Ecto neural progenitor cell (in vitro differentiated cells): ENCODE results near the gene ZNF358.

Experiments used
- DNase-seq: peaks from one replicate; pipeline ENCODE4 v3.0.0-alpha.2; 2018; ENCODE audit warnings: low spot score

Gene ZNF358

GRCh38 chr19:7515645-7516151 is at the start of gene ZNF358:
TSS of gene ZNF358 (plus strand) at chr19:7516103. CDS start at chr19:7519243, 3,140 bp downstream.
- peak; percentile 90 for DNase-seq

DNA sequence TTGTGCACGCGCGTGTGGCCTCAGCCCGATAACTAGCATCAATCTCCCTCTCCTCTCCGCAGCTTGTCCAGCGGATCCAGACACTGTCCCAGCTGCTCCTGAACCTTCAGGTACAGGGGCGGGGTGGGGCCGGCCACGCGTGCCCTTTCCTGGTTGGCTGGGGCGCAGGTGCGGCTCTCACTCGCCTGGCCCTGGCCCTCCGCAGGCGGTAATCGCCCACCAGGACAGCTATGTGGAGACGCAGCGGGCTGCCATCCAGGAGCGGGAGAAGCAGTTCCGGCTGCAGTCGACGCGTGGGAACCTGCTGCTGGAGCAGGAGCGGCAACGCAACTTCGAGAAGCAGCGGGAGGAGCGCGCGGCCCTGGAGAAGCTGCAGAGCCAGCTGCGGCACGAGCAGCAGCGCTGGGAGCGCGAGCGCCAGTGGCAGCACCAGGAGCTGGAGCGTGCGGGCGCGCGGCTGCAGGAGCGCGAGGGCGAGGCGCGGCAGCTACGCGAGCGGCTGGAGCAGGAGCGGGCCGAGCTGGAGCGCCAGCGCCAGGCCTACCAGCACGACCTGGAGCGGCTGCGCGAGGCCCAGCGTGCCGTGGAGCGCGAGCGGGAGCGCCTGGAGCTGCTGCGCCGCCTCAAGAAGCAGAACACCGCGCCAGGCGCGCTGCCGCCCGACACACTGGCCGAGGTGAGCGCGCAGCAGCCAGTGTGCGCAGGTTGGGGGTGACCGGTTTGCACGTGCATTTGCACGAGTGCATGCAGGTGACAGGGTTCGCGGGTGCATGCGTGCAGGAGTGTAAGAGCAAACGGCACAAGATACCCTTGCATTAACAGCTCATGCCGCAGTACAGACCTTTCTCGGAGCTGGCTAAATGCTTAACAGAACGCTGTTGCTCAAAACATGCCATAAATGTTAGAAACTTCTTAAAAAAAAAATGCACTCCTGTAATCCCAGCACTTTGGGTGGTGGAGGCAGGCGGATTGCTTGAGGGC is 48.6 kb upstream of the ZNF358 start:
- DNase-seq: no peak

- no peak for DNase-seq
These were observed 47.1 kb upstream of the ZNF358 start for GRCh38 chr19:7468840-7469239.

DNA sequence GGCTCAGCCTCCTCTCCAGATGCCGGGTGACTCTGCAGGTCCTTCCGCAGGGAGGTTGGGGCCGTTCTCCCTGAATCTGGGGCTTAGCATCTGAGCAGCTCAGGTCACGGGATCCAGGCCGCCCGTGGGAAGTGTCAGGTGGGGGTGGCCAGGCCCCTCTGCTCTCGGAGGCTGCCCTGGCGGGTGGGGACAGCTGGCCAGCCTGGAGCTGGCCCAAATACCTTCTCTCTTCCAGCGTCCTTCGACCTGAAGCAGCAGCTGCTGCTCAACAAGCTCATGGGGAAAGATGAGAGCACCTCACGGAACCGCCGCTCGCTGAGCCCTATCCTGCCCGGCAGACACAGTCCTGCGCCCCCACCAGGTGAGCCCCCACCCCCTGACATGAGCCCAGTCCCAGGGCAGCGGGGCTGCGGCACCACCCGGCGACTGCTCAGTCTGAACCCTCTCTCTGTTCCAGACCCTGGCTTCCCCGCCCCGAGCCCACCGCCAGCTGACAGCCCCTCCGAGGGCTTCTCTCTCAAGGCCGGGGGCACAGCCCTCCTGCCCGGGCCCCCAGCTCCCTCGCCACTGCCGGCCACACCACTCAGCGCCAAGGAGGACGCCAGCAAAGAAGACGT is 46.1 kb upstream of the ZNF358 start:
- DNase-seq: no peak

DNA sequence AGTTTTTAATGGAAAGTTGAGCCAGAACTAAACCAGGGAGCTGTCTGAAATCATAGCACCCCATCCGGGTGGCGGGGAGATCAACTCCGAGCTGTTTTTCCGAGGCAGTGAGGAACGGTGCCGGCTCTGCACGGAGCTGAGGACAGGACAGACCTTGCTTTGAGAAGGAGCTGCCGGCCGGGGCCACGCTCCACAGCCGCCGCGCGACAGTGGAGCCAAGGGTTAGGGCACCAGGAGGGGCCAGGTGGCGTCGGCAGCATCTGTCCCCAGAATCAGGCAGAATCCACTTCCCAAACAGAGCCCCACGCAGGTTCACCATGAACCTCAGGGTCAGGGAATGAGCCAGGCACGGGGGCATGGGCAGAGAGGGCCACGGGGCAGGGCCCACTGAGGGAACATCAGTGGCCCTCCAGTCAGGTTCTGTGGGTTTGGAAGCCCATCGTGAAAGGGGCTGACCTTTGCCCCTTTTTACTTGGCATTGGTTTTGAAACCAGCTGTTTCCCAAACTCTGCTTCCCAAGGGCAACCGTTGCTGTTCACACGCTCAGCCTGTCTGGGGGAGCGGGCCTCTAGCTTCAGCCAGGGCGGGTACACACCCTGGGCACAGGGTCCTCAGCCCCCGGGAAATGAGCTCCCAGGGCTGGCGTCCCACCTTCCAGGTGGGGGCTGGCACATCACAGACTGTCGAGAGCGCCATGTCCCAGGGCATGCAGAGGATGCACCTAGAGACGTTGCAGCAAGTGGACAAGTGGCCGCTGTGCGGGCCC is 45.2 kb upstream of the ZNF358 start:
- DNase-seq: no peak

GRCh38 chr19:7471696-7472615 is 43.9 kb upstream of the ZNF358 start:
- DNase-seq: no peak

GRCh38 chr19:7475665-7476064 is 40.2 kb upstream of the ZNF358 start:
- no peak for DNase-seq

GRCh38 chr19:7476241-7476640 is 39.7 kb upstream of the ZNF358 start:
- no peak for DNase-seq

- DNase-seq: no peak
These were observed 39.0 kb upstream of the ZNF358 start for GRCh38 chr19:7476777-7477494.

DNA sequence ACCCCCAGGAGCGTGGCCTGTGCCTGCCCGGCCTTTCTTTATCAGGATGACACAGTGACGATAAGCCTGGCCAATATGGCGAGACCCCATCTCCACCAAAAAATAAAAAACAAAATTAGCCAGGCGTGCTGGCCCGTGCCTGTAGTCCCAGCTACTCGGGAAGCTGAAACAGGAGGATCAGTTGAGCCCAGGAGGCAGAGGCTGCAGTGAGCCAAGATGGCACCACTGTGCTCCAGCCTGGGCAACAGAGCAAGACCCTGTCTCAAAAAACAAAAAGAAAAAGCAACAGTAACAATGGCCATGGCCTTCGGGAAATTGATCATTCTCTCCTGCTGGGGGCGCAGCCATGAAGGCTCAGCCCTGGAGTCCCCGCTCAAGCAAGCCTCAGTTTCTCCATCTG is 38.1 kb upstream of the ZNF358 start:
- no peak for DNase-seq

GRCh38 chr19:7478173-7478842 is 37.6 kb upstream of the ZNF358 start:
- DNase-seq: no peak

DNA sequence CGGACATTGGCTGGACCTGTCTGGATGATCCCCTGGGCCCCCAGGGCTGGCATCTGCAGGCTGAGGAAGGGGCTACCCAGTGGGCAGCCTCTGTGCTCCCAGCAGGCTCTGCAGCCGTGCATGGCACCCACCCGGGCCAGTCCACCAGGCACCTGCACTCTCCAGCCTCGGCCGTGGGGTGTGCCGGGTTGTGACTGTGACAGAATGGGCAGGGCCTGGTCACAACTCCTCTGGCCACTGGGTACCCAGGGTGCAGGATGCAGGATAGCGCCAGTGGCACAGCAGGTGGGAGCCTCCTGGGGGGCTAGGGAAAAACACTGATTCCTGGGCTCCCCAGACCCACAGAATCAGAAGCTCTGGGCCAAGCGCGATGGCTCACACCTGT is 37.1 kb upstream of the ZNF358 start:
- no peak for DNase-seq

DNA sequence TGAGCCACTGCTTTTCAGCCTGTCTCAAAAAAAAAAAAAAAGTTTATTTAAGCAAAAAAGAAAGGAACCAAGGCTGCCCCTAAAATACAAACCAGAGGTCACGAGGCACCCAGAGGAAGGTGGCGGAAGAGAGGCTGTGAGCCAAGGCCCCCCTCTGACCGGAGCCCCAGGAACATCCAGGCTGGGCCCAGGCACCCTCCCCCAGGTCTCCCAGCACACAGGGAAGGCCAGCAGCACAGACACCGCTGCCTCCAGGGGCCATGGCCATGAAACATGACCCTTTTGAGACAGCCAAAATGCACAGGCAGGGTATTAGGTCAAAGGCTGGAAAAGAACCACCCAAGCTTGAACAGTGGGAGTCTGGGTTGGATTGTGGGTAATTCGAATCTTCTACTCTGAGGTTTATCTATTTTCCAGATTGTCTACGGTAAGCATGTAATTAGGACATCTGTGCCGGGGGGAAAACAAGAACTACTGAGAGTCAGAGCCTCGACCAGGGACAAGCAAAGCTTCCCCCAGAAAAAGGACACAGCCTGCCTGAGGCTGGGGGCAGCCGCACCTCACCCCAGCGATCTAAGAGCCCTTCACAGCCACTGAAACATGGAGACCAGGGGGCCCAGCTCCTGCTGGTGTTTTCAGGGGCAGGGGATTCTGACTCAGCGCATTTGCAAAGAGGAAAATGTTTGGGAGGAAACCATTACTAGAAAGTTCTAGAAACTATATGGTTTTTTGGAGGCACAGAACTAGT is 35.5 kb upstream of the ZNF358 start:
- DNase-seq: no peak

- DNase-seq: no peak
These were observed 35.0 kb upstream of the ZNF358 start for GRCh38 chr19:7480970-7481255.

DNA sequence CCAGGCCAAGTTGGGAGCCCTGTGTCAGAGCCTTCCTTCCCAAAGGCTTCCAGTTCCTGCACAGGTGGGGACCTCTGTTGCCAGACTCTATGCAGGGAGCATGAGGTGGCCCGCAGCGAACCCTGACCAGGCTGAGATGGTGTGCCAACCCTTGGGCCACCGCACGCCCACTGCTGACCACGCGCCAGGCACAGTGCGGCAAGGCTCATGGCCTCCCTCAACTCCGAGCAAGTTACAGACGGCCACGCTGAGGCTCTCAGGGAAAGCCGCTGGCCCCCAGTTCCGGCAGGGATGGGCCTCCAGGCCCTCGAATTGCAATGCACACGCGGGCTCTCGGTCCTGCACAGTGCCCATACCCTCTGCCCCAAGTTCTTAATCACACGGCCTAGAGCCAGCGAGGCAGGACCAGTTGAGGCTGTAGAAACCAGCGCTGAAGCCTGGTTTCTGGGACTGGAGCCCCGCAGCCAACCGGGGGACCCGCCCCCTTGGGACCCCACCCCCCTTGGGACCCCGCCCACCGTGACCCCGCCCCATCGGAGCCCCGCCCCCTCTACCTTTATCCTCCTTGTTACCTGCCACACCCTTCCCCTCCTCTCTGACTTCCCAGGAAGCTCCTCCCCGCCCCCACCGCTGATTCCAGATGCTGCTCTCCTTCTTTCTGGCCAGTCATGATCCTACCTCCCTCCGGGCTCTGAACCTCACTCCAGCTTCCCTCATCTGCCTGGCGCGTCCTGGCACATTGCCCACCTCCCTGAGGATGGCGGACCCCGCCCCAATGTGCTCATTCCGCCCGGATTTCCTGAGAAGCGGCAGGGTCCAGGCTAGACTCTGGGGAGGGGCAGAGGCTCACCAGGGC is 33.1 kb upstream of the ZNF358 start:
- DNase-seq: peak; percentile 67

GRCh38 chr19:7483720-7484201 is 32.1 kb upstream of the ZNF358 start:
- DNase-seq: no peak

DNA sequence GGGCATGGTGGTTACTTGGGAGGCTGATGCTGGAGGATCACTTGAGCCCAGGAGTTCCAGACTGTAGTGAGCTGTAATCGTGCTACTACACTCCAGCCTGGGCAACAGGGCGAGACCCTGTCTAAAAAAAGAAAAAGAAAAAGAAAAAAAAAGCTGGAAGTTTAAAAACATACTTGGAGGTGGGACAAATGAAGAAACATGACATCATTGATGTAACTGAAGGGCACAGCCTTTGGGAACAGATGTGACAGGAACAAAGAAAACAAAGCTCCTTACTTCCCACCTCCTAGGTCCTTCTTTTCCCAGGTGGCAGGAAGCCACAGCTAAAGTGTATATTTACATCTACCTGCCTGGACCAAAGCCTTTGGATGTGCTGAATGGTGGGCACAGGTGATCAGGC is 29.0 kb upstream of the ZNF358 start:
- no peak for DNase-seq

DNA sequence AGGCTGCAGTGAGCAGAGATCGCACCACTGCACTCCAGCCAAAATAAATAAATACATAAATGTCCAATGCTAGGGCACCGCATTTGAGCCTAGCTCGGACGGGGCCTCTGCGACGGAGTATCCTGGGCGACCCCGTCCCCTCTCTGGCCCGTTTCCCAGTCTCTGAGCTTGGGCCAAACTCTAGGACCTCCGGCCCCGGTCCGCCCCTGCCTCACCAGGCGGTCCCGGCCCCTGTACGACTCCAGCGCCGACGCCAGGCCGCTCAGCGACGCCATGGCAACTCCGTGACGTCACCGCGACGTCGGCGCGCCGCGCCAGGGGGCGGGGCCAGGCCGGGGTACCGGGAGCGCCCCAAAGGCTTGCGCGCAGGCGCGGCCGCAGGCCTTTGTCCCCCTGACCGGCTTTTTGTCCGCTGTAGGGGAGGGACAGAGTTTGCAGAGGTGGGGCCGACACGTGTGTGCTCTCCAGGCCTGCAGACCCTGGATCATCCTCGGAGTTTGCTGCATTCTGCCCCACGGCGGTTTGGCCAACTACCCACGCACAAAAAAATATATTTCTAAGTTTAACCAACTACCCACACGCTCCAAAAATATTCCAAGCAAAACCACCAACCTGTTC is 27.1 kb upstream of the ZNF358 start, which contains the start of gene PEX11G:
PEX11G (minus strand) TSS at position 300 of the 618 bp plus-strand sequence; CDS start at position 275, 25 bp downstream.
- DNase-seq: peak; percentile 96
